Skeletal muscle satellite cell (primary cell): Measurements from ENCODE around the gene PTPRO.

ENCODE experiments used
- H3K27me3 ChIP-seq: 2 replicates; pipeline ENCODE4 v1.7.0; 2013; ENCODE audit warnings: low read length; ENCODE audit not compliant: control insufficient read depth, insufficient read depth
- H3K36me3 ChIP-seq: 2 replicates; pipeline ENCODE4 v1.7.0; 2013; ENCODE audit warnings: mild to moderate bottlenecking, control low read depth, low read length; ENCODE audit not compliant: insufficient read depth
- H3K4me1 ChIP-seq: 2 replicates; pipeline ENCODE4 v1.7.0; 2013; ENCODE audit warnings: low read length; ENCODE audit not compliant: control insufficient read depth, insufficient read depth
- H3K4me2 ChIP-seq: 2 replicates; pipeline ENCODE4 v1.7.0; 2013; ENCODE audit warnings: mild to moderate bottlenecking, low read length
- H3K4me3 ChIP-seq: 2 replicates; pipeline ENCODE4 v1.7.0; 2013; ENCODE audit warnings: low read length
- H3K9ac ChIP-seq: 2 replicates; pipeline ENCODE4 v1.7.0; 2013; ENCODE audit warnings: mild to moderate bottlenecking, low read depth, low read length, moderate library complexity
- H3K9me3 ChIP-seq: replicated peaks from 2 replicates; pipeline ENCODE4 v1.7.0; 2013; ENCODE audit warnings: mild to moderate bottlenecking, control low read depth, low read length

Gene PTPRO

GRCh38 chr12:15561396-15561795 lies 239.1 kb downstream of the PTPRO start:
- H3K27me3 ChIP-seq: no peaks in the 10 kb centered on the region
- no peak overlapping the region for H3K4me3 ChIP-seq
- H3K4me1 ChIP-seq: peaks cover 38% of the 10 kb centered on the region
- peak overlapping the region; percentile 62 for H3K4me2 ChIP-seq
- H3K9ac ChIP-seq: no peak overlapping the region
- H3K9me3 ChIP-seq: no peaks in the 10 kb centered on the region
- H3K36me3 ChIP-seq: no peaks in the 10 kb centered on the region

- Histone ChIP-seq H3K9ac (peak overlapping the region; percentile 52), H3K9me3 (no peaks in the 10 kb centered on the region), H3K4me3 (peak overlapping the region; percentile 33), H3K27me3 (no peaks in the 10 kb centered on the region), H3K36me3 (no peaks in the 10 kb centered on the region), H3K4me2 (peak overlapping the region; percentile 62), H3K4me1 (peaks cover 38% of the 10 kb centered on the region)
Observed at GRCh38 chr12:15562263-15562662, 240.0 kb downstream of the PTPRO start.

- H3K9ac ChIP-seq: peak overlapping the region; percentile 67
- H3K4me2 ChIP-seq: peak overlapping the region; percentile 74
- no peaks in the 10 kb centered on the region for H3K9me3 ChIP-seq
- no peaks in the 10 kb centered on the region for H3K36me3 ChIP-seq
- H3K4me3 ChIP-seq: peak overlapping the region; percentile 54
- no peaks in the 10 kb centered on the region for H3K27me3 ChIP-seq
- H3K4me1 ChIP-seq: peaks cover 35% of the 10 kb centered on the region
Observed at GRCh38 chr12:15563663-15564062, 241.4 kb downstream of the PTPRO start.

GRCh38 chr12:15574353-15574752 lies 252.0 kb downstream of the PTPRO start:
- no peaks in the 10 kb centered on the region for H3K27me3 ChIP-seq
- no peaks in the 10 kb centered on the region for H3K9me3 ChIP-seq
- H3K4me2 ChIP-seq: no peak overlapping the region
- no peak overlapping the region for H3K4me3 ChIP-seq
- no peaks in the 10 kb centered on the region for H3K36me3 ChIP-seq
- no peak overlapping the region for H3K9ac ChIP-seq
- peaks cover 6% of the 10 kb centered on the region for H3K4me1 ChIP-seq

GRCh38 chr12:15575671-15576541 lies 253.6 kb downstream of the PTPRO start:
- Histone ChIP-seq H3K9ac (no peak overlapping the region), H3K27me3 (no peaks in the 10 kb centered on the region), H3K36me3 (no peaks in the 10 kb centered on the region), H3K9me3 (no peaks in the 10 kb centered on the region), H3K4me3 (no peak overlapping the region), H3K4me2 (no peak overlapping the region), H3K4me1 (peaks cover under 1% of the 10 kb centered on the region)

- H3K9ac ChIP-seq: no peak overlapping the region
Observed at GRCh38 chr12:15580431-15580830, 258.1 kb downstream of the PTPRO start.

GRCh38 chr12:15581006-15581405 lies 258.7 kb downstream of the PTPRO start:
- H3K27me3 ChIP-seq: no peaks in the 10 kb centered on the region
- no peaks in the 10 kb centered on the region for H3K36me3 ChIP-seq
- no peaks in the 10 kb centered on the region for H3K4me1 ChIP-seq
- no peak overlapping the region for H3K4me3 ChIP-seq
- H3K9ac ChIP-seq: no peak overlapping the region
- no peak overlapping the region for H3K4me2 ChIP-seq
- H3K9me3 ChIP-seq: no peaks in the 10 kb centered on the region

More at GRCh38 chr12:15580431-15580830, 258.1 kb downstream of the PTPRO start:
- Histone ChIP-seq H3K27me3 (no peaks in the 10 kb centered on the region), H3K4me3 (no peak overlapping the region), H3K36me3 (no peaks in the 10 kb centered on the region), H3K4me1 (no peaks in the 10 kb centered on the region), H3K4me2 (no peak overlapping the region), H3K9me3 (no peaks in the 10 kb centered on the region)

GRCh38 chr12:15583804-15584203 lies 261.5 kb downstream of the PTPRO start:
- Histone ChIP-seq H3K4me2 (no peak overlapping the region), H3K4me1 (peaks cover 17% of the 10 kb centered on the region), H3K27me3 (no peaks in the 10 kb centered on the region), H3K9ac (no peak overlapping the region), H3K4me3 (no peak overlapping the region), H3K9me3 (no peaks in the 10 kb centered on the region), H3K36me3 (no peaks in the 10 kb centered on the region)

GRCh38 chr12:15584366-15585041 lies 262.2 kb downstream of the PTPRO start:
- peaks cover 17% of the 10 kb centered on the region for H3K4me1 ChIP-seq
- no peaks in the 10 kb centered on the region for H3K36me3 ChIP-seq
- no peaks in the 10 kb centered on the region for H3K9me3 ChIP-seq
- H3K9ac ChIP-seq: peak overlapping the region; percentile 21
- H3K4me2 ChIP-seq: no peak overlapping the region
- no peaks in the 10 kb centered on the region for H3K27me3 ChIP-seq
- H3K4me3 ChIP-seq: no peak overlapping the region

GRCh38 chr12:15589328-15590032 lies 267.2 kb downstream of the PTPRO start:
- no peaks in the 10 kb centered on the region for H3K27me3 ChIP-seq
- peaks cover 30% of the 10 kb centered on the region for H3K4me1 ChIP-seq
- peak overlapping the region; percentile 87 for H3K4me2 ChIP-seq
- H3K9ac ChIP-seq: peak overlapping the region; percentile 83
- H3K9me3 ChIP-seq: no peaks in the 10 kb centered on the region
- no peaks in the 10 kb centered on the region for H3K36me3 ChIP-seq
- H3K4me3 ChIP-seq: peak overlapping the region; percentile 69

GRCh38 chr12:15590180-15590826 lies 268.0 kb downstream of the PTPRO start:
- Histone ChIP-seq H3K9ac (peak overlapping the region; percentile 83), H3K9me3 (no peaks in the 10 kb centered on the region), H3K4me1 (peaks cover 30% of the 10 kb centered on the region), H3K4me2 (peak overlapping the region; percentile 87), H3K36me3 (no peaks in the 10 kb centered on the region), H3K4me3 (peak overlapping the region; percentile 69), H3K27me3 (no peaks in the 10 kb centered on the region)
